ENCODE measurements around the gene ZFY.

The ZFY gene

GRCh38 chrY:2913066-2913815 is 21.9 kb upstream of the ZFY start:
- TF ChIP-seq CTCF (IDR thresholded peaks at IDR 0.05; ENCODE audit: low read depth, low read length), result no peak
- H3K4me3 ChIP-seq (ENCODE audit: low read depth, low read length), result no peak overlapping the region

- no peak overlapping the region for H3K4me3 ChIP-seq (ENCODE audit: low read depth, low read length)
- TF ChIP-seq CTCF (IDR thresholded peaks at IDR 0.05; ENCODE audit: low read depth, low read length), result no peak
These were observed 1.1 kb upstream of the ZFY start for GRCh38 chrY:2934078-2934477.

- H3K4me3 ChIP-seq (ENCODE audit: low read depth, low read length), result no peak overlapping the region
- no peak for TF ChIP-seq CTCF (IDR thresholded peaks at IDR 0.05; ENCODE audit: low read depth, low read length)
These were observed 695 bp downstream of the ZFY start for GRCh38 chrY:2935716-2936435.

- H3K4me3 ChIP-seq (ENCODE audit: low read depth, low read length), result no peak overlapping the region
These were observed 1.2 kb downstream of the ZFY start for GRCh38 chrY:2936436-2936750.

GRCh38 chrY:2937149-2937548 is 2.0 kb downstream of the ZFY start:
- no peak overlapping the region for H3K4me3 ChIP-seq (ENCODE audit: low read depth, low read length)
- no peak for TF ChIP-seq CTCF (IDR thresholded peaks at IDR 0.05; ENCODE audit: low read depth, low read length)

More at GRCh38 chrY:2936436-2936750, 1.2 kb downstream of the ZFY start:
- no peak for TF ChIP-seq CTCF (IDR thresholded peaks at IDR 0.05; ENCODE audit: low read depth, low read length)

- no peak overlapping the region for H3K4me3 ChIP-seq (ENCODE audit: low read depth, low read length)
- no peak for TF ChIP-seq CTCF (IDR thresholded peaks at IDR 0.05; ENCODE audit: low read depth, low read length)
These were observed 14.5 kb downstream of the ZFY start for GRCh38 chrY:2949590-2950252.

- TF ChIP-seq CTCF (IDR thresholded peaks at IDR 0.05; ENCODE audit: low read depth, low read length), result no peak
- H3K4me3 ChIP-seq (ENCODE audit: low read depth, low read length), result no peak overlapping the region
These were observed 15.5 kb downstream of the ZFY start for GRCh38 chrY:2950655-2951054.
